HG03039 (cell line): ENCODE results near the gene PRKN.

Experiments
- ATAC-seq: cut with Tn5 transposase; IDR thresholded peaks from one replicate; pipeline ENCODE4 v1.9.1; 2021; ENCODE audit warnings: mild to moderate bottlenecking, moderate library complexity; ENCODE audit not compliant: unreplicated experiment

Gene PRKN

DNA sequence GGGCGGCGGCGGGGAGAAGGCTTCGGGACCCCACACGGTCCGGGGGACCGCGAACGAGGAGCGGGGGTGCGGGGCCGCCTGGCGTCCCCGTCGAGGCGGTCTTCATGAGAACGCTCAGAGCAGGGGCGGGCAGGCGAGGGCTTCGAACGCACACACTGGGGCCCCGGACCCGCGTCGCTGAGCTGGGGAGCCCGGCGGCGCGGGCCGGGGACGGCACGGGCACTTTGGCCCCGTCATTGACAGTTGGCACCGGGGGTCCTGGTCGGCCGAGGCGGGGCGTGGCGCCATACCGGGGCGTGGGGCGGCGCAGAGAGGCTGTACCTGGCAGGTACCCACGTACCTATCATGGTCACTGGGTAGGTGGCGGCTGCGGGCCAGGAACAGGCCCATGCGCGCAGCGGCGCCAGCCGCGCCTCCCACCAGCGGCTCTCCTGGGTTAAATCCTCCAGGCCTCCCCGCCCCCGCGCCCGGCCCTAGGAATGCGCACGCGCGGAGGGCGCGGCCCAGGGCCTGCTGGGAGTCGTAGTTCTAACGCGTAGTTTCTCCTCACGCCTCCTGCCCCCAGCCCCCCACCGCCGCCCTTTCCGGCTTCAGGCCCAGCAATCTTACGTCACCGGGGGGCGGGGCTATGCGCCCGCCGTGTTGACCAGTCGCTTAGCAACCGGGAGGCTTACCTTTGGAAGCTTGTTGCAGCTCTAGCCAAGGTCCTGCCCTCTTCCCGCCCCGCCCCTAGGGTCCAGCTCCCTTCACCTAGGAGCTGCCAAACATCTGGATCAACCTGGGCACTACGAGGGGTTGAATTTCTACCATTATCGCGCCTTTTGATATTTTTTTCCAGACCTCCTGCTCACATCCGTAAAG, at the start of gene PRKN, which contains the start of gene PACRG:
Gene PRKN (minus strand): TSS at position 445 of the 861 bp plus-strand sequence.
Gene PACRG (plus strand): TSS at position 653 of the 861 bp plus-strand sequence.
- peak; percentile 99 for ATAC-seq

DNA sequence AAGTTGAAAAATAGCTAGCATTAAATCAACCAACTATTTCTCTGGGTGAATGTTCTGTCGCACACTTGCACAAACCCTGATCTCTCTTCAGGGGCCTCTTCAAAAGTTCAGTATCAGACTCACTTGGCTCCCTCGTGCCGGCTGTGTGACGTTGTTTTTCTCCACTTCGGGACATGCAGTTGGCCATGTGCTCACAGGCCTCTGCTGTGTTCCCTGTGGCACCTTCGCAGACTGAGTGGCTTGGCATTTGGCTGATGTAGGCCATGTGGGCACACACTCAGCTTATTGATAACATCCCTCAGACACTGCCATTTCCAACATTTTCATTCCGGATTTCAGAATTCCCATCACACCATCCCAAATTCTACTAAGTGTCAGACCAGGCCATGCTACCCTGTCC, 49.5 kb upstream of the PRKN start:
- no peak for ATAC-seq

DNA sequence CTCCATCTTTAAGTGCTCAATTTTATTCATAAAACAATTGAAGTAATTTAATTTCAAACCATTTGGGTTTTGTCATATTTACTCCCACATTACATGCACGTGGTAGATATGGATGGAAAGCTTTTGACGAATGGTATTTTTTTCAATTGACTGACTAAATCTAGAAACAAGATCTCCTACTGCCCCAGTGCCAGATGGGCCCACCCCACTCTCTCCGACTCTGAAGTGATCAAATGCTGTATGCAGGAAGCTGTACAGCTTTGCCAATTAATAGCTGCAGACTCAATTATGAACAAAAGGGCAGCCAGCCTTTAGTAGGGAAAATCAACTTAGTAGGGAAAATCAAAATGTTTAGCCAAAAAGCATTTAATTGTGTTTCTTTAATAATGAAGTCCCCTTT, 46.4 kb upstream of the PRKN start:
- no peak for ATAC-seq

DNA sequence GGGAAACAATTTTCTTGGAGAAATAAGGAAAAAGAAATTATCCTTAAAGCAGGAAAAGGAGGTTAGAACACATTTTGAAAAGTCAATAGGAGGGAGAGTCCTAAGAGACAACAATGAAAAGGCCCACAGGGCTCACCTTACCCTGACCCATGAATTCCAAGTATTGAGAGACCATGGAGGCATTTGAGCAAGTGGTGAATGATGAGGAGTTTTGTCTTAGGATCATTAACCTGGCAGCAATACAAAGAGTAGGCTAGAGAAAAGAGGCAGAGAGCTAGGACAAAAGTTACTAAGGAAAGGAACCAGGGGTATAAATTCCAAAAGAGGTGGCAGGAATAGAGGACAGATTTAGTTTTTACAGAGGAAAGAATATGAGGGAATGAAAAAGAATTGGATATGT, 44.9 kb upstream of the PRKN start:
- no peak for ATAC-seq

DNA sequence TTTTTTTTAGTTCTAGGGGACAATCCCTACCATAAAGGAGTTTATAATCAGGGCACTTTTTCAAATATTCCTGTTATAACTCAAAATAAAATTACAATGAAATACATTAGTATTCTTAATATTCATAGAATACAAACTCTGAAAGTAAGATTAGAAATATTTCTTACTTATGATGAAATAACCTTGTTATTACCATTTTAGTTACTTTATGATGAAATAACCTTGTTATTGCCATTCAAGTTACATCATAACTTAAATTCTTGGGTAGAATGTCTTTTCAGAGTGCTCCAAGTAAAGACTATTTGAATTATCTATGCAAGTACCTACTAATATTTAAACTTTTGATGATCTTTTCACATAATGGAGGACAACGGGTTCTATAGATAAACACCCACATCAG, 43.4 kb upstream of the PRKN start:
- no peak for ATAC-seq

DNA sequence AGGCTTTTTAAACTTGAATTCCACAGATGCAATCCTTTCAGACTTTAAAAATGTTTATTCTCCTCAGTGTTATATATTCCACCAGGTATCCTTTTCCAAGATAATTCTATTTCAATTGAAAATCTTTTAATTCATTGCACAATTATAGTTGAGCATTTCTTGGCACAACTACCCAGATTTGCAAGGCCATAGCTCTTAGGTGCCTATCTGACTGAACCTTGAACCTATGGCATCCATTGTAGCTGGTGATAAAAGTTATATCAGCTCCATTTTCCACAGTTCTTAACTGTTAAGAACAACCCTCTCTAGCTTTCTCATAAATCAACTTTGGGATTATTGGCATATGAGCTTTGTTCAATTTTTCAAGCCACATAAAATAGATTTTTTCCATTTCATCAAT, 42.6 kb upstream of the PRKN start:
- ATAC-seq: no peak

DNA sequence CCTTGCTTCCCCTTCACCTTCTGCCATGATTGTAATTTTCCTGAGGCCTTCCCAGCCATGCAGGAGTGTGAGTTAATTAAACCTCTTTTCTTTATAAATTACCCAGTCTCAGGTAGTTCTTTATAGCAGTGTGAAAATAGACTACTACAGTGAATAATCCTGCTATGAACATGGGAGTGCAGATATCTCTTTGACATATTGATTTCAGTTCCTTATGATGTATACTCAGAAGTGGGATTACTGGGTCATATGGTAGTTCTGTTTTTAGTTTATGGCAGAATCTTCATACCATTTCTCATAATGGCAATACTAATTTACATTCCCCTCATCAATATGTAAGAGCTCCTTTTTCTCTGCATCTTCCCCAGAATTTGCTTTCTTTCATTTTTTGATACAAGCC, 26.2 kb upstream of the PRKN start:
- ATAC-seq: no peak

DNA sequence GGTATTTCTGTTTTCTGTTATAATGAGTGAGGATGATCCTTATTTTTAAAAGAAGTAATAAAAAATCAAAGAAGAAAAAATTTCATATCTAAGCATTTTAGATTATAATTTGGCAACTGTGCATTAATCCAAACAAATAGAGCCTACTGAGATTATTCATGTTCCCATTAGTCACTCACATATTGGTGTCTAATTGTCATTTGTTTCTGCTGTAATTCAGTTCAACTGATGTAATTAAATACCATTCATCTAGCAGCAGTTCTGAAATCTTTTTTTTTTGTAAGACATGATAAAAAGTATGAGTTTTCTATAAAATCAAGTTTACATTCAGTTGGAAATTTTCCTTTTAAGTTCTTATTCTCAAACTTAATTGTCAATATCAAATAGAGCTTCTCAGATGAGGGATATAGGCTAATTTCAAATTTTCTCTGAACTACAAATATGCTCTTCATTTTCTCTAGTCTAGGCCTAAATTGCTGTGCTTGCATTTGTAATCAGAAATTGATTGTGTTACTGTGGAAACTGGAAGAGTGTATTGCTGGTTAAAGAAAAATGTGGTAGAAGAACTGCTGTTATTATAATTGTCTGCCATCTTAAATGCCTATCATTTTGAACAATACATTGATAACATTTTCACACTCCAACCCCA, 23.8 kb upstream of the PRKN start:
- ATAC-seq: no peak

DNA sequence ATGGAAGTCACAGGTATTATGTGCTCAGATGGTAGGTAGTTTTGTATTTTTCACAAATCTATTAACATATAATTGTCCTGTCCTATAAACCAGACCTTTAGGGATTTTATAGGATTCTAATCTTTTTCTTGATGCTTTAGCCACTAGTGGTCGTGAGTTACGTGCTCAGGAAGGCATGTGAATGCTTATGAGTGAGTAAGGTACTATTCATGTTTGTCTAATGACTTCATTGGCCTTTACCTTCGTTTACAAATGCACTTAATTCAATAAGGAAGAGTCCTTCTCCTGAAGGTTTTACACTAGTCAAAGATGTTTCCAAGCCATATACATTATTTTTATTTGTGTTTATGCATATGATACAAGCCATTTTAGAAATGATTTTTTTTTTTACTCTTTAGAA, 23.2 kb upstream of the PRKN start:
- ATAC-seq: no peak

DNA sequence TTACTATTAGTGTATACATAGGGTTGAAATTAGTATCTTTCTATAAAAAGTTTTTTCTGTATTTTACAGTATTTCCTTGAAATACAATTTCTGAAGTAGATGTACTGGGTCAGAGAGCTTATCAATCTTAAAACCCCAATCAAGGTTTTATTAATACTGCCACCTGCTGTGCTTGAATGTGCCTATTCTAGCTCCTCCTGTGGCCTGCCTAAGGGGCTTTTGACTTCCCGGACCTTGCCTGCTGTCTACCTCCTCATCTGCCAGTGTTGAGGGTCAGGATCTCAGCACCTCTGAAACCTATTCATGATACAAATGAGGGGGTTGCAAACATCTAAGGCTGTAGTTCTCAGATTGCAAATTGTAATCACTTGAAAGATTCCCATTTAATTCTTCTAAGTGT, 9.4 kb upstream of the PRKN start:
- ATAC-seq: no peak

DNA sequence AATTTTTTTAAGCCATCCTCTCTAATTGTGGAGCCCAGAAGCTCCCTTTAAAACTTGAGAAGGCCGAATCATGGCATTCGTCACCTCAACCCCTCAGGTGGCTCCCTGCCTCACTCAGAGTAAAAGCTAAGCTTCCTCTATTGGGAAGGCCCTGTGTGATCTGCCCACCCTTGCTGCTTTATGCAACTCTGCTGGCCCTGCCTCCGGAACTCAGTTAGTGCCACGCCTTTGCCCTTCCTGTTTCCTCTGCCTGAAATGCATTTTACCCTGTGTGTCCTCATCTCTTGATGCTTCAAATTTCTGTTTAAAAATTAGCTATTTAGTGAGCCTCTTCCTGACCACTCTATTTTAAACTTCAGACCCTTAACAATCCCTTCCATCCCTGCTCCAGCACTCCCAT, 5.9 kb upstream of the PRKN start:
- ATAC-seq: no peak

DNA sequence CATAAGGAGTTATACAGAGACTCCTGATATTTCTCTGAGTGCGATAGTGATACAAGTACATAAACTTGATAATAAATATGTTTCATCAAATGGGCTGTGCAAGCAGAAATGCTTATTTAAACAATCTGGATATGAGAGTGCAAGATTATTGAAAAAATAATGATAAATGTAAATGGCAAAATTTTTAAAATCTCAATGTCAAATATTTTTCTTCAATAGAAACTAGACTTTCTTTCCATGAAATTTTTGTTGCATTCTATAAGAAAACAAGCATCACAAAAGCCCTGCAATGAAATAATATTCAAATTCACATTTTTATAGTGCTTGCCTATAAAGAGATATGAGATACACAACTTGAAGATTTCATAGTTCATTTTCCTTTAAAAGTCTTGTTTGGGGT, 2.9 kb upstream of the PRKN start:
- no peak for ATAC-seq

DNA sequence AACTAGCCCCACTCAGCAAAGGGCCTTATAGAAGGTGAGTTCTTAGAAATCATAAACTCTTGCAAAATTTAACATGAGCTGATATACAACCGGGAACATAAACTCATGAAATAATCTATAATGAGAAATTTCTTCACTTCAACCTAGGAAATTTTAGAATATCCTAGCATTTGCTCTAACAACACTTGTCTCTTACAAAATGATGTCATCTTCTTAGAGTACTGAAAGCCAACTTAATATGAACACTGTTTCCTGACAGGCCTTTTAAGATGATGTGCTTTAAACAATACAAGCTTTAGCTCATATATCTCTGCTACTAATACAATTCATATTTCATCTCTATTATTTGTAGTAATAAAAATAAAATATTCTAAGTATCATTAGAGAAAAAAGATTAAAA, 1.1 kb upstream of the PRKN start:
- ATAC-seq: no peak

DNA sequence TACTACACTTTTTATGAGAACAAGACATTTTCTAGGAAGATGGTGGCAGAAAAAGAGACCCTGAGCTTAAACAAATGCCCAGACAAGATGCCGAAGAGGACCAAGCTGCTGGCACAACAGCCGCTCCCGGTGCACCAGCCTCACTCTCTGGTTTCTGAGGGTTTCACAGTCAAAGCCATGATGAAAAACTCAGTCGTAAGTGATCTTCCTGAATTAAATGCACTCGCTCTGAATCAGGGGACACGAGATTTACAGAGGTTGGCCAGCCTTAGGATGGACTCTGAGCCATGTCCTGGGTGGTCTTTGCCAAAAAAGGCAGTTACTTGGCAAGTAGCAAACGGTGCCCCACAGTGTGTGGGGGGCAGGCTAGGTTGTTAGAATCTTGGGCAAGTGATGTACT, 631 bp upstream of the PRKN start:
- ATAC-seq: no peak

DNA sequence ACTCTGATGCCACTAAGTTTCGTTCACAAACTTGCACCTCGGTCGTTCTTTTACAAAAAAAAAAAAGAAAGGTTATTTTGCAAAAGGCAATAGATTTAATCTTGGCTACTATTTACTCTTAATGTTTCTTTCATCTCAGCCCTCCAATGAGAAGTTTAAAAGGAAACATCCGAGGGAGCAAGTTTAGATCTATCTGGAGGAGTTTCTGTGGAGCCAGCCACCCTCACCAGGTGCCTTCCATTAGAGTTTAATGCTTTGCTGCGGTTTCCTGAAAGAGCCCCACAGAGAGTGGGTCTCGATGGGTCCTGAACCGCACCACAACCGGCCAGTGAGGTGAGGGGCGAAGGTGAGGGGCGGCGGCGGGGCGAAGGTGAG, 632 bp downstream of the PRKN start:
- no peak for ATAC-seq

DNA sequence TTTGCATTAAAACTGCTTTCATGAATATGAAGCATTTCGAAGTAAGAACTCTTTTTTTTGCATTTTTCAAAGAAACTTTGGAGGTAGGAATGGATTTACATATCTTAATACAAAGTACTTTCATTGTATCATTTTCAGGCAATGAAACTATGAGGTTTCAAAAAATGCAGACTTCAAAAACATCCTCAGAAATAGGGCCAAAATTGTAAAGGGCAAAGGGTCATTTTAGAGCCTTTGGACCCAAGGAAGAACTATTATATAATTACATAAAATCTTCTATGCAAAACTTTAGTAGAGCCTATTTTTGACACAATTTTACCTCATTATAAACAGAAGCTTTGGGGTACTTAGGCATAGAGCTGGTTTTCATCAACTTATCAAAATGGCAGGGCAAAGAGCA, 4.9 kb downstream of the PRKN start:
- no peak for ATAC-seq

DNA sequence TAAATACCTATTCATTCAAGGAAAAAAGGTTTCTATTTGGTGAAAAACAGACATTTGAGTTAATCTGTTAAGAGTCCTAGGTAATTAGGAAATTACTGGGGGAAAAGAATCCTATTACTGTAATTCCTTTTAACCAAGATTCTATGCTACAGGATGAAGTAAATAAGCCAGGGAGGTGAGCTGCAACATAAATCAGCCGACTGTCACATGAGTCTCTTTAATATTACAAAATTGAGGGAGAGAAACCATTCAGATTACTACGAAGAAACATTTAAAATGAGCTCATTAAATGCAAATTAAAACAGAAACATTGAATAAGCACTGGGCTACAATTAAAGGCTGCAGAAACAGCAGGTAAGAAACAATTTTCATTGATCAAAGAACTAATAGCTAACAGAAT, 5.3 kb downstream of the PRKN start:
- no peak for ATAC-seq

DNA sequence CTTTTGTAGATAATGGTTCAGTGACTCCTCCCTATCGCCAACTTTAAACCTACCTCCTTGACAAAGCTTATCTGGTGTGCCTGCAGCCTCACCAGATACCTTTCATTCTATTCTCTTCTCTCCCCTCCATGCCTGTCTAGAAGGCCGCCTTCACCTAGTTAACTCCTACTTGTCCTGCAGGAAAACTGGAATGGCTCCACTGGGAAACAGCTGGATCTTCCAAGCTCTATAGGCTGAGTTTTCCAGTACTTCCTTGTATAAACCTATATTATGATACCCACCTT, 6.2 kb downstream of the PRKN start:
- no peak for ATAC-seq

DNA sequence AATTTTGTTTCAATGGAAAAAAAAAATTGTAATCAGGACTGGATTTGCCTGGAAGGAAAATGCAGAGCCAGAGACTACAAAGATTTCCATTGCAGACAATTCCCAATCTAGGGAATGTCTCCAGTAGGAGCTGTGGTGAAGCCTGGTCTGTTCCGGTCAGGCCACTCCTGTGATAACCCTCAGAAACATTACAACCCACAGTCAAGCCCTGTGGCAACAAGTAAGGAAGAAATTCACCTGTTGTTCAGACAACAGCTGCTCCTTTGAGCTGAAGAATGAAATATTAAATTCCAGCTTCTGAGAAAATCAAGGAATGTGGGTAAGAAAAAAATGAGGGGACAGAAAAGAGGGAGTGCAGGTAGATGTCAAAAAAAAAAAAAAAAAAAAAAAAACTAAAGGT, 8.0 kb downstream of the PRKN start:
- ATAC-seq: no peak

DNA sequence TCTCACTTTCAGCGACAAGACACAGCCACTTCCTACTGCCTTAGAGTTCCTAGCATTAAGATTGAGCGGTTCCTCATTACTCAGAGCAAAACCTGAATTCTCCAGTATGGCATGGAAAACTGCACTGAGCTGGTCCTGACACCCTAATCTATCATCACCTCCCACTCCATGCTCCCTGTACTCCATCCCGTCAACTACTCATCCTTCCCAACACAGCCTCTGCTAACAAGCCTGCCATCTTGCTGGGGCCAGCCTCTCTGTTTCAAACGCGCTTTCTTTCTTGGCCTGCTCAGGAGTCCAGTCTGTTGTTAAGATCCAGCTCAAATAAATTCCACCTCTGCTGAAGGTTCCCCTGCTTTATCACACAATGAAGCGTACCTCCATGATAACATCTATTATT, 12.0 kb downstream of the PRKN start:
- no peak for ATAC-seq

DNA sequence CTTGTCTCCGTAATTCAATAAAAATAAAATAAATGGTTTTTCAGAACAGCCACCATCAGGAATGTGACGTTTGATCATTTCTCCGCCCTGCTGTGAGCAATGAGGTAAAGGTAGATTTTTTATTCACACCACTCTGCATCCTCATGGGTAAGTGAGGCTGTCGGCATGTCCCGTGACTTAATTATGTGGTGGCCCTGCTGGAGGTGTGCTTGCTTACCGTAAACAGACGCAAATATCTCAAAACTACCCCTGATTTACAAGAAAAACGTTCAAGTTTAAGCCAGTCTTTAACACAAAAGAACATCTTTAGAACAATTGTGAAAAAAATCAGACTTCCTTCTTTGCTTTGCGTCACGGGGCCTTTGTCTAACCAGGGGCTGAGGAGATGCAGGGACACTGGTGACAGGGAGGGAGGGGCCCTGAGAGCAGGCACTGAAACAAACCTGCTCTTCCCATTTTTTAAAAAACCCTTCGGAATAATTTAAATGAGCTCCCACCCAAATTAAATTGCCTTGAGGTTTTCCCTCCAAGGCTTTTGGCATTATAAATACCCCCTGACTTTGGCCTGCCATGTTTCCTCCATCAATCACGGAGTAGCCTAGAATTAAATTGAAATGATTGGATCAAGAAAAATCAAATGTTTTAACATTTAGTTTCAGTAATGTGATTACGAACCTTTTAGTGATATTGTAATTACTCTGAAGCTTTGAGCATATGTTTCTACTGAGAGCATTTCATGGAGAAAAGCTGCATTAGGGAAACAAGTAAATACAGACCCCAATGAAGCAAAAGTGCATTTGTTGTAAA, 13.4 kb downstream of the PRKN start:
- ATAC-seq: no peak

DNA sequence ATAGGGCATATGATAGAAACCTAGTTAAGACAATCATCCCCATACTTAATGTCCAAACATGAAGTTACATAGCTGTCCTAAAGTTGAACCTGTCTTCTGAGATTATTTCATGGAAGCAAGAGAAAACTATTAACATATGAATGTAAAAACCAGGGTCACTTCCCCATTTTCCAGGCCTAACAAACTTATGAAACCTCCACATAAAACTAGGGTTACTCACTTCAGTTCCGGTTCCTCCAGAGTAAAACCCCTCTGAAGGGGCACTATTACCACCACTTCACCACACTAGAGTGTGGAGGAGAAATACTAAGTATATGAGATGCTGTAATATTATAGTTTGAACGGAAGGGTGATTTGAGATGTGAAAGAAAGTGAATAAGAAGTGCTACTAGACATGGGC, 14.9 kb downstream of the PRKN start:
- ATAC-seq: no peak
